HT1080 (cell line): ENCODE data around the gene MYO16. TPM values are rescaled to one million over a fixed set of nuclear protein-coding genes. Genes with fewer than 3 reads are reported as not detected.
A peak's percentile ranks its signal among the peaks of the same experiment; 100 is the strongest.
"Not testable (repeated sequence)": the region's sequence is repeated elsewhere in the genome, so short reads cannot be mapped to it uniquely, and the experiment has no call there.

Experiments
- DNase-seq: peaks from one replicate; pipeline ENCODE4 v3.0.0-alpha.2; 2015; ENCODE audit warnings: low read depth
- total RNA-seq: library from RNA; depleted of rRNA; stranded (reverse); fragments of >200 nt; shearing (Covaris generic); gene quantifications from 2 replicates; pipeline ENCODE4 v1.2.3, GENCODE V29; 2014

Gene MYO16
- total RNA-seq, 1 experiment from 2014 or later = not detected

GRCh38 chr13:108741930-108742329 is 112.5 kb downstream of the MYO16 start:
- DNase-seq = no peak

- DNase-seq = peak; percentile 29
Measured at GRCh38 chr13:108742701-108743451, 113.5 kb downstream of the MYO16 start.

- DNase-seq = no peak
Measured at GRCh38 chr13:108743522-108743921, 114.1 kb downstream of the MYO16 start.

GRCh38 chr13:108747843-108748242 is 118.4 kb downstream of the MYO16 start:
- DNase-seq = no peak

GRCh38 chr13:108752276-108752675 is 122.9 kb downstream of the MYO16 start:
- no peak for DNase-seq

- peak; percentile 42 for DNase-seq
Measured at GRCh38 chr13:108755083-108755482, 125.7 kb downstream of the MYO16 start.

DNA sequence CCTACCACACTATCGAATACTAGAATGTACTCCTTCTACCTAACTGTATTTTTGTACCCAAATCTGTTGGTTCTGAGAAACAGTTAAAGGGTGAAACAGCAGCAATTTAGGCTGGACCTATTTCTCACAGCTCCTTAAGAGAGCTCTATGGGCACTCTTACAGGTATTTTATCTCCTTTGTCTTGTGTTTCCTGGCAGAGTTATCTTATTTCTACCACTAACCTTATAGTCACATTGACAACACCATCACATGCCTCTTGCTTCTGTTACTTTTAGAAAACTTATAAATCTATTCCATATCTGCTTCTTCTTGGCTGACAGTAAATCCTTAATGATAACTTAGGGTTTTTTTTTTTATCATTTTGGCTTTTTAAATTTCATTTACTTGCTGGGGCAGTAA is 130.7 kb downstream of the MYO16 start:
- no peak for DNase-seq

GRCh38 chr13:108760541-108760940 is 131.1 kb downstream of the MYO16 start:
- DNase-seq = no peak

DNA sequence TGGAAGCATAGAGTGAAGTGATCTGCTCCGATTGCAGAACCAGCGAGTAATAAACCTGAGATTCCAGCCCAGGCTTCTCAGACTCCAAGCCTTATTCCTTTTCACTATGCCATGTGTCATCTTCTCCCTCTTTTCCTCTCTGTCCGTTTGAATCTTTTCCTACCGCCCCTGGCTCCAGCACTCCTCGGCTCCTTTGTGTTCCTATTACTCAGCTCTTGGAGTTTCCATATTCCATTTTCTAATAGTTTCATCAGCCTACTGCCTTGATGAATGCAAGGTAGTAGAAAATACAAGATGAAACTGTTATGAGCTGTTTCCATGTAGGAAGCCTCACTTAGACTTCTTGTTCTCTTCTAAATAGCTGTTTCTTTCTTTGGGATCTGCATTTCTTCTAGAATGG is 138.6 kb downstream of the MYO16 start:
- DNase-seq = no peak

DNA sequence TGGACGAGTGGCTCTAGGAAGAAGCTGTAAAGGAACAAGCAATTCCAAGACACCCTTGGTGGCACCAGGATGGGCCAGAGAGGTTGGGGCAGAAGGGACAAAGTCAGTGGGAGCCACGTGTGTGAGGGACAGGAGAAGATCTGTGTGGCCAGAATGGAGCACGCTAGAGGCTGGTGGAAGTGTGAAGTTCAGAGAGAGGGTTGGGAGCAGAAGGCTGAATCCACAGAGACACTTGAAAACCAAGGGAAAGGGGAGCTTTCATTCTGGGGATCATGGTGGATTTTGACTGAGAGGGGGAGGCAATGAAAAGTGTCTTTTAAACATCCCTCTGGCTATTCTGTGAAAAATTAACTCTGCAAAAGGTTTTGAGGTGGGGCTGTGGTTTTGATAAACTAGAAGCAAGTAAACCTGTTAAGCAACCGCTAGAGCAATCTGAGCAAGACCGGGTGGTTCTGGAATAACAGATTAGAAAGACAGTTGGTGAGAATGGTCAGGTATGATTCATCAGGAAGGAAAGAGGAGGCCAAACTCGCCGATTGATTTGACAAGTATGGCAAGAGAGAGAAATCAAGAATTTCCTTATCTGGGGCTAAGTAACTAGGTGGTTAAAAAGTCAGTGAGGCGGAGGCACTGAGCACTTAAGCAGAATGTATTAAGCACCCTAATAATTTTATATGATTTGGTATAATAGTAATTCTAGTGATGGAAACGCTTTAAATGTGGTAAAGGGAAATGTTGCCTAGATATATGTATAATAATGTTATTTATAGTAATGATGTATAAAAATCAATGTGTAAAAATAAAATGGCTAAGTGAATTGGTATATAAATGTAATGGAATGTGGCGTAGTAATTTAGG is 140.0 kb downstream of the MYO16 start:
- peak; percentile 71 for DNase-seq

DNA sequence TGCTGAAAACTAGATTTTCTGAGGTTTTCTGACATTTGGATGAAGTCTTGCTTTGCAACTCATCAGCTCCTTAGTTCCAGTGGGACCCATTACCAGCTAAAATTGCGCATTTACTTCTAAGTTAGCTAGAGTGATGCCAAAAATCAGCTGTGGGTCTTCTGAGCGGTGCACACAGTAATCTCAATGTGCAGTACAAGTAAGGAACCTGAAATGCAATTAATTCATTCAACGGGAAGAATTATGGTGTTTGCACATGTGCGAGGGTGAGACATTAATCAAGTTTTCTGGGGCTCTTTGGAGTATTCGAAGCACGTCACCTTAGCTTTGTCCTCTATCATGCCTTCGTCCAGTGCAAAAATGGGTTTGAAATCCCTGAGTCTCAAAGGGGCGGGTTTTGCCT is 146.2 kb downstream of the MYO16 start:
- DNase-seq = no peak

GRCh38 chr13:108776650-108777049 is 147.2 kb downstream of the MYO16 start:
- no peak for DNase-seq

GRCh38 chr13:108777421-108778420 is 148.3 kb downstream of the MYO16 start:
- DNase-seq = peak; percentile 95

DNA sequence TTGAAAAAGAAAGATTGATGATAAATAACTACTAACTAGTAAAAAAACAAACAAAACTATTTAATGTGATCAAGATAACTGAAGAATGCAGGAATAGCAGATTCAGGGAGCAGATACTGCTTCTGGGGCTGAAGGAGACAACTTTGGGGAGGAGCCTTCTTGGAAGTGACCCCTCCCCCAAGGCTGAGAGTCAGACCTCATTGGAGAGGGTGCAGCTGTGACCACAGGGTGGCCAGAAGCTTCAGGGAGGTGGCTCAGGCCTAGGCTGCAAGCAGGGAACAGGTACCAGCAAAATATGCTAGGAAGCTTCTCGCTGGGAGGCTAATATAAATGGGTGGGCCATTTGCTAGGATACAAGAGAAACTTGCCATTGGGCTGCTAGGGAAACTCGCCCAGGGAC is 149.9 kb downstream of the MYO16 start:
- DNase-seq = no peak

DNA sequence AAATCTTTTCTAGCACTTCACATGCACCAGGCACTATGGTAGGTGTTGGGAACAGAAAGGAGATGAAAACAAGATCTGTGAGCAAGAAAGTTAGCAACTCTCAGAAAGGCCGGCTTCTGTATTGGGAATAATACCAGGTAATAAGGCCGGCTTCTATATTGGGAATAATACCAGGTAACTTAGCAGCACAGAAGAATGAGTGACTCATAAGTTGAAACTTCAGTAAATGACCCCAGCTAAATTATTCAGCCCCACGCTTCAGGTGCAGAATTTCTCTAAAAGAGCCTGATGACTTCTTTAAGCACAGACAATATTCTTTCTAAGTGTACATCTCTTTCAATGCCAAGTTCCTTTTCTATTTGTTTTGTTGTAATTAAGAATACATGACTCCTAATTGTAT is 151.3 kb downstream of the MYO16 start:
- DNase-seq = no peak

GRCh38 chr13:108781312-108781711 is 151.9 kb downstream of the MYO16 start:
- no peak for DNase-seq

DNA sequence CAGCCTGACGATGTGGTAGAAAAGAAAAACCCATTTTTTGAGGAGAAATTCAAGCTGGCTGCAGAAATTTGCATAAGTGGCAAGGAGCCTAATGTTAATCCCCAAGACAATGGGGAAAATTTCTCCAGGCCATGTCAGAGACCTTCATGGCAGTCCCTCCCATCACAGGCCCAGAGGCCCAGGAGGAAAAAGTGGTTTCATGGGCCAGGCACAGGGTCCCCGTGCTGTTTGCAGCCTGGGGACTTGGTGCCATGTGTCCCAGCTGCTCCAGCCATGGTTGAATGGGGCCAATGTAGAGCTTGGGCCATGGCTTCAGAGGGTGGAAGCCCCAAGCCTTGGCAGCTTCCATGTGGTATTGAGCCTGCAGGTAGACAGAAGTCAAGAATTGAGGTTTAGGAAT is 153.1 kb downstream of the MYO16 start:
- DNase-seq = not testable (repeated sequence)

DNA sequence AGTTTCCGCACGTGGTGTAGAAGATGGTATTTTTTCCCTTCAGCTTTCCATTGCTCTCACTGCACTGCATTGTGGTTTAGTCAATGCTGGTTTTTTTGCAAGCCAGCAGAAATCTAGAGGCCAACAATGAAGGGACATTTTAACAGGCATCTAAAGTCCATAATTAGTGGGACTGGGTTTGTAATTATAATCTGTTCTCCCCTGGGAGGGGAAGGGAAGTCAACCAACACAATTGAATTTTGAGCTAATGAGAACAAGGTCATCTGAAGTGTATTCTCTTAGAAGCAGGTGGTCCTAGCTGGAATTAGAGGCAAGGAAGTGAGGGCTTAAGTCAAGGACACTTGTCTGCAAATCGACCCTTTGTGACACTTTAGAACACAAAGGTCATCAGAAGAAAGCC is 156.4 kb downstream of the MYO16 start:
- DNase-seq = no peak

DNA sequence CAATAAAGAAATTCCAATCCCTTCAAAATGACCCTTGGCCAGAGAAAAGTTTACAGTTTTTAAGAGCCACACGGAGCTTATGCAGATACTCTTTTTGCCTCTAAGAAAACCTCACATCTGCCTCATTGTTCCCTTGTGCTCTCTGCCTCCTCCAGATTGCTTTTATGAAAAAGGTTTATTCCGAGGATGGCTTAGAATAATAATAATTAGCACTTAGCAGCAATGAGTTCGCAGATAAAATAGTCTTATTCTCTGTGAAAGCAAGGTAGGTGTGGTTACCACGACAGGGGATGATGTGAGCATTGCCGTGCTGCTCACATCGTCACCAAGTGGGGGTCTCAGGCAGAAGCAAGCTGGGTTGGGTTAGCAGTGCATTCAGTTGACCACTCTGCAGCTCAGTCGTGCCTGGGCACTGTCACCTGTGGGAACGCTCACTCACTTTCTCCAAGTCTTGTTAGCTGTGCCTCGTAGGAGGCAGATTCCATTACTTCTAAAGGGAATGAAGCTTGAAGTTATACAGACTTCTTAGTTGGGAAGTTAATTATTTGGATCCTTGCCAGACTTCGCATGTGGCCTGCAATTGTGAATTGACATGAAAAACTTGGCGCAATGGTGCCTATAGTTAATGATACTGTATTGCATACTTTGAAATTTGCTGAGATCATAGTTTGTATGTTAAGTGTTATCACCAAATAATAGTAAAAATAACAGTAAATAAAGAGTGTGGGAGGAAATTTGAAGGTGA is 157.2 kb downstream of the MYO16 start:
- no peak for DNase-seq

DNA sequence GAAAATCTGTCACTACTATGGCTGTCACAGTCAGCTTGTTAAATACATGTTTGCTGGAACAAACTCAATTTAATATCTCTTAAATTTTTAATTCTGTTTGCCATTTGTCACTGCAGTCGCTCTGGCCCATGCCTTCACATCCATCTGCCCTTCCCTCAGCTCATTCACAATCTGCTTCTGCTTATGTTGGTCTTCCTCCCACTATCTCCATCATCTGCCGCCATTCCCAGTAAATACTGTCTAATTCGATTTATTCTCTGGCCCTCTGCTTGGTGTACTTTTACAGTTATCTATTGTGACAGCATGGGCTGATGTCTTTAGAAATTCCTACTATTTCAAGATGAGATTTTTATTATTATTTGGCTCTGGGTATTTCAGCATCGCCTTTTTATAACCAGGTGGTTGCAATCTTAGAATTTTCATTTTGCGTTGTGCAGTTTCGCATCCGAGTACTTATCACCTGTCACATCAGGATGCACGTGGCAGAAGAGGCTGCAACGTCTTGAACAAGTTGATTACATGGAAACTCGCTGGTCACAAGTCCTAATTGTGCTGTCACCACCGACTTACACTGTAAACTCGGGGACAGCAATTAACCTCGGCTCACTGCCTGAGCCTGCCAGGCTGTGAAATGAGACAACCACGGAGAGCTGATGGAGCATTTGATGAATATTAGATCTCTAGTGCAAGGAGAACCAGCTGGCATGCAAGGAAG is 158.4 kb downstream of the MYO16 start:
- no peak for DNase-seq
